IPS DF 6.9 (cell line): ENCODE data around the gene MFF.
"Not testable (repeated sequence)": the region's sequence is repeated elsewhere in the genome, so short reads cannot be mapped to it uniquely, and the experiment has no call there.

Experiments
- DNase-seq: peaks from one replicate; pipeline ENCODE4 v3.0.0-alpha.2; 2013; ENCODE audit warnings: low read depth, low spot score
- H3K27ac ChIP-seq: one replicate; pipeline ENCODE4 v1.5.1; 2013; ENCODE audit warnings: low read length, control low read depth
- H3K27me3 ChIP-seq: 2 replicates; pipeline ENCODE4 v1.6.1; 2013; ENCODE audit warnings: mild to moderate bottlenecking, low read length; ENCODE audit not compliant: control insufficient read depth, insufficient read depth
- H3K36me3 ChIP-seq: 2 replicates; pipeline ENCODE4 v1.6.1; 2013; ENCODE audit warnings: low read length; ENCODE audit not compliant: control insufficient read depth, insufficient read depth
- H3K4me1 ChIP-seq: 2 replicates; pipeline ENCODE4 v1.6.1; 2013; ENCODE audit warnings: low read length; ENCODE audit not compliant: control insufficient read depth, insufficient read depth
- H3K4me3 ChIP-seq: 2 replicates; pipeline ENCODE4 v1.5.1; 2013; ENCODE audit warnings: mild to moderate bottlenecking, low read length
- H3K9me3 ChIP-seq: 2 replicates; pipeline ENCODE4 v1.6.1; 2013; ENCODE audit warnings: low read length, inconsistent platforms; ENCODE audit not compliant: control insufficient read depth, insufficient read depth
- WGBS: extraction: QIAGEN DNeasy Blood & Tissue Kit; methylation state at CpG from one replicate; pipeline ENCODE4 v1.1.7; 2013; ENCODE audit warnings: mixed read lengths, missing lambda C conversion rate; ENCODE audit not compliant: insufficient read length, insufficient coverage; 5-methylcytosine and 5-hydroxymethylcytosine counted together

Gene MFF

DNA sequence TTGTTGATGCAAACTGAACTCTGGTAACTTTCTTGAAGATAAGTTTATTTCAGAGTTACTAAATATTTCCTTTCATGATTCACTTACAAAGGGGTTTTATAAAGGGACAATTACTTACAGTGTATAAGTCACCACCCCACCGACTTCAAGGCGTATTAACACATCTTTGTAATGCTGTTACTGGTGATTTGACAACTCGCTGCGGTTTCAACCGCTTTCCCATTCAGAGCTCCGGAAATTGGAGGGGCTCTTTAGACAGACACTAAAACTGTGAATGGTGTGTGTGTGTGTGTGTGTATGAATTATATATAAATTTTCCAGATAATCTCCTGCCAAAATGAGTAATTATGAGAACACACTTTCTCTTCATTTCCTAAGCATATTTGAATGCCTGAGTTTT lies 49.1 kb downstream of the MFF start:
- DNase-seq = no peak
- no peak overlapping the region for H3K4me3 ChIP-seq
- H3K4me1 ChIP-seq = no peaks in the 10 kb centered on the region
- no peaks in the 10 kb centered on the region for H3K27me3 ChIP-seq
- H3K9me3 ChIP-seq = no peaks in the 10 kb centered on the region
- no peaks in the 10 kb centered on the region for H3K36me3 ChIP-seq
- H3K27ac ChIP-seq = no peak overlapping the region
- no CpG with 5 or more reads among the region's 6 CpGs for WGBS

GRCh38 chr2:227376656-227377396 lies 51.8 kb downstream of the MFF start:
- no CpG with 5 or more reads among the region's 9 CpGs for WGBS
- no peaks in the 10 kb centered on the region for H3K27me3 ChIP-seq
- no peaks in the 10 kb centered on the region for H3K4me1 ChIP-seq
- no peaks in the 10 kb centered on the region for H3K36me3 ChIP-seq
- no peaks in the 10 kb centered on the region for H3K9me3 ChIP-seq
- no peak for DNase-seq
- H3K27ac ChIP-seq = no peak overlapping the region
- H3K4me3 ChIP-seq = no peak overlapping the region

- no peak for DNase-seq
- Histone ChIP-seq H3K36me3 (no peaks in the 10 kb centered on the region), H3K27ac (no peak overlapping the region), H3K9me3 (no peaks in the 10 kb centered on the region), H3K27me3 (no peaks in the 10 kb centered on the region), H3K4me3 (no peak overlapping the region), H3K4me1 (no peaks in the 10 kb centered on the region)
- no CpG with 5 or more reads among the region's 8 CpGs for WGBS
Measured at GRCh38 chr2:227377467-227378351, 52.7 kb downstream of the MFF start.

DNA sequence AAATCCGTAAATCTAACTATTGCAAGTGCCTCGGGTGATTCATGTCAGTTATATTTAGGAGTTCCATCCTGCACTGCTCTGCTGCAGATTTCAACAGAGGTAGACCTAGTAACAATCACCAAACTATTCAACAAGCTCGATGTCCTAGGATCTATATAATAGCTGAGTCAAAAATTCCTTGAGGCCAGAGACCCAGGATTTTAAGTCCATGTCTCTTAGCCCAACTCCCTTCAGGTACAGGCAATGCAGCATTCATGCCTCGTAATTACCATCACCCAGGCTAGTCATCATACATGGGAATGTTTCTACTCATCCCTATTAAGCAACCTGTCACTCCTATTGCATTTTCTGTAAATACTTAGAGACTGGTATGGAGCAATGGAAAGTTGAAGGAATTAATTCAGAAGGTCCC lies 53.3 kb downstream of the MFF start:
- Histone ChIP-seq H3K4me3 (no peak overlapping the region), H3K36me3 (no peaks in the 10 kb centered on the region), H3K9me3 (no peaks in the 10 kb centered on the region), H3K4me1 (no peaks in the 10 kb centered on the region), H3K27ac (no peak overlapping the region), H3K27me3 (no peaks in the 10 kb centered on the region)
- no peak for DNase-seq
- no CpG with 5 or more reads among the region's 4 CpGs for WGBS

DNA sequence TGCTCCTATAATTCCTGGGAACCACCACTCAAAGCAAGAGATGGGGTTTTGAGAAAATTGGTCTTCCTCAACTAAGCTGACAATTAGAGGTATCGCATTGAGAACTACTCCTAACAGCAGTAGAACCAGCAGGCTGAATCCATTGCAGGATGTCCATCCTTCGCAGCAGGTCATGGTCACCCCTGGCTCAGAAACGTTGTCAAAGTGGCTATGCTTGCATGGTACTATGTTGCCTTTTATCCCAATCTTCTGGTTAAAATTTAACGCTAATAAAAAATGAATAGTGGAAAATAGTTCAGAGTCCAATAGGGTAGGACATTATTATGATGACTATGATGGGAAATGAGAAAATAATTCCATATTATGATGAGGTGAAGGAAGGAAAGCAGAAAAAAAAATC lies 54.0 kb downstream of the MFF start, which contains the start of gene TM4SF20:
Gene TM4SF20, minus strand, starts transcription at position 212 of the 400 bp plus-strand sequence. Its CDS starts 38 bp downstream, at position 174.
- no peaks in the 10 kb centered on the region; the same call in 1 of the 2 replicates for H3K9me3 ChIP-seq
- H3K27me3 ChIP-seq = no peaks in the 10 kb centered on the region
- no peak within 1 kb of the TSS for H3K27ac ChIP-seq
- no peak for DNase-seq
- H3K4me1 ChIP-seq = no peaks in the 10 kb centered on the region
- no peak within 1 kb of the TSS for H3K4me3 ChIP-seq
- WGBS = no CpG with 5 or more reads among the region's 4 CpGs
- H3K36me3 ChIP-seq = no peaks in the 10 kb centered on the region

DNA sequence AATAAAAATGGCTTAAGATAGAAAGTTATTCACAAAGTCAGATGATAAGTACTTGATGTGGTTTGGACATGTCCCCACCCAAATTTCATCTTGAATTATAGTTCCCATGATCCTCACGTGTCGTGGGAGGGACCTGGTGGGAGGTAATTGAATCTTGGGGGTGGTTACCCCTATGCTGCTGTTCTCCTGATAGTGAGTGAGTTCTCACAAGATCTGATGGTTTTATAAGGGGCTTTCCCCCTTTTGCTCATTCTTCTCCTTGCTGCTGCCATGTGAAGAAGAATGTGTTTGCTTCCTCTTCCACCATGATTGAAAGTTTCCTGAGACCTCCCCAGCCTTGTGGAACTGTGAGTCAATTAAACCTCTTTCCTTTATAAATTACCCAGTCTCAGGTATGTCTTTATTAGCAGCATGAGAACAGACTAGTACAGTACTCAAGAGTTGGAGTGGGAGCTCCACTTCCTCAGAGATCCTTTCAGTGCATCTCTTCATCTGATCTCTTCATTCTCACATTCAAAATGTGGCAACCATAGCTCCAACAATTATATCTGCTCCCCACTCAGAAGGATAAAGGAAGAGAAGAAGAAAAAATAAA lies 57.3 kb downstream of the MFF start:
- not testable (repeated sequence) for H3K9me3 ChIP-seq, DNase-seq, H3K4me3 ChIP-seq, H3K27me3 ChIP-seq, H3K4me1 ChIP-seq, H3K27ac ChIP-seq, H3K36me3 ChIP-seq
- no CpG with 5 or more reads among the region's 2 CpGs for WGBS

- no peak overlapping the region for H3K27ac ChIP-seq
- whole genome bisulfite sequencing = no CpG with 5 or more reads among the region's 3 CpGs
- no peaks in the 10 kb centered on the region for H3K27me3 ChIP-seq
- no peak for DNase-seq
- H3K4me3 ChIP-seq = no peak overlapping the region
- H3K4me1 ChIP-seq = no peaks in the 10 kb centered on the region
- no peaks in the 10 kb centered on the region for H3K36me3 ChIP-seq
- H3K9me3 ChIP-seq = no peaks in the 10 kb centered on the region; the same call in 1 of the 2 replicates
Measured at GRCh38 chr2:227383686-227384085, 58.6 kb downstream of the MFF start.

DNA sequence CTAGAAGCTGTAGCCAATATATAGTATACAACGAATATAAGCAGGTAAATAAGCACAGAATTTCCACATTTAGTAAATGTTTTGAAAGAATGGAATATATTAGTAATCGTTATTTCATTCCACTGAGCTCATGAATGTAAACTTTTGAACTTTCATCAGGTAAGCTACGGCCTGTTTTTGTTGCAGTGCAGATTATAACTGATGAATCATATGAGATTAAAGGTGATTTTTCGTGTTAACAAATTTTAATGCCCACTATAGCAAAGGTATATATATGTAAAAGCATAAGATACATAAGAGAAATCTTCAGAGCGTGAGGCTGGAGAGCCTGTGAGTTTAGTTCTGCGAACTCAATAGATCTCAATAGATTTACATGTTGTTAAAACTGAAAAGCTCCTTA lies 61.6 kb downstream of the MFF start:
- H3K36me3 ChIP-seq = no peaks in the 10 kb centered on the region
- DNase-seq = no peak
- no peak overlapping the region for H3K4me3 ChIP-seq
- H3K27me3 ChIP-seq = no peaks in the 10 kb centered on the region
- no peak overlapping the region for H3K27ac ChIP-seq
- WGBS = no CpG with 5 or more reads among the region's 6 CpGs
- no peaks in the 10 kb centered on the region for H3K4me1 ChIP-seq
- H3K9me3 ChIP-seq = no peaks in the 10 kb centered on the region; the same call in 1 of the 2 replicates

DNA sequence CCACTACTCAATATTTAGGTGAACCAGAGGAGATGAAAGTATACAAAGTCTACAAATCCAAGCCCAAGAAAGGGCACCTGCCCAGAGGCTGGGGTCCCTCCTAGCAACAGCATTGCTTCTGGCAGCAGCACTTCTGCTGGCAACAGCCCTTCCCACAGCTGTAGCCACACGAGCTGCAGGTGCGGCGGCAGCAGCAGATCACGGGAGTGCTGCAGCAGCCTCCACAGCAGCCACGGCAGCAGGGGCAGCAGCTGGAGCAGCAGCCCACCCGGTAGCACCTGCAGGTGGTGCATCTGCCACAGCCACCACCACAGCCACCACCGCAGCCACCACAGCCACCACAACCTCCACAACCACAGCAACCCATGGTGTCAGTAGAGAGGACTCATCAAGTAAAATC lies 62.5 kb downstream of the MFF start, which contains the start of gene SCYGR1:
Gene SCYGR1, minus strand, starts transcription at position 367 of the 400 bp plus-strand sequence. Its CDS starts 0 bp downstream, at position 367.
- DNase-seq, H3K27ac ChIP-seq, H3K4me1 ChIP-seq, H3K4me3 ChIP-seq, H3K9me3 ChIP-seq, H3K27me3 ChIP-seq, H3K36me3 ChIP-seq: not testable (repeated sequence)
- no CpG with 5 or more reads among the region's 7 CpGs for WGBS

GRCh38 chr2:227388537-227389011 lies 63.5 kb downstream of the MFF start:
- Histone ChIP-seq H3K27me3 (no peaks in the 10 kb centered on the region), H3K4me3 (no peak overlapping the region), H3K4me1 (no peaks in the 10 kb centered on the region), H3K27ac (no peak overlapping the region), H3K36me3 (no peaks in the 10 kb centered on the region), H3K9me3 (no peaks in the 10 kb centered on the region; the same call in 1 of the 2 replicates)
- no CpG with 5 or more reads among the region's 7 CpGs for WGBS
- no peak for DNase-seq
